Ishikawa (cell line): ENCODE results near the gene SLC16A7.

Experiments used
- CEBPB ChIP-seq: IDR thresholded peaks from 2 replicates; pipeline ENCODE4 v1.6.1; 2012
- CREB1 ChIP-seq: IDR thresholded peaks from 2 replicates; pipeline ENCODE4 v1.6.1; 2012; ENCODE audit warnings: low read depth
- EGR1 ChIP-seq: IDR thresholded peaks from 2 replicates; pipeline ENCODE4 v1.6.1; 2012
- EP300 ChIP-seq: IDR thresholded peaks from 2 replicates; pipeline ENCODE4 v1.6.1; 2012; ENCODE audit warnings: borderline replicate concordance
- FOXM1 ChIP-seq: IDR thresholded peaks from 2 replicates; pipeline ENCODE4 v1.6.1; 2012; ENCODE audit warnings: low read depth, borderline replicate concordance
- RAD21 ChIP-seq: IDR thresholded peaks from 2 replicates; pipeline ENCODE4 v1.6.1; 2012; ENCODE audit warnings: low read depth
- YY1 ChIP-seq: IDR thresholded peaks from 2 replicates; pipeline ENCODE4 v1.6.1; 2012; ENCODE audit warnings: low read depth

GRCh38 chr12:59733200-59733599 is 137.4 kb downstream of the SLC16A7 start:
- TF ChIP-seq RAD21 (no peak), YY1 (no peak), CREB1 (no peak), FOXM1 (no peak), EGR1 (no peak), EP300 (no peak), CEBPB (no peak)
